HG03045 (cell line): ENCODE measurements around the gene PCSK6.
"Not testable (repeated sequence)": the region's sequence is repeated elsewhere in the genome, so short reads cannot be mapped to it uniquely, and the experiment has no call there.

Experiments
- ATAC-seq: cut with Tn5 transposase; IDR thresholded peaks from one replicate; pipeline ENCODE4 v1.9.1; 2021; ENCODE audit warnings: mild to moderate bottlenecking, moderate library complexity; ENCODE audit not compliant: unreplicated experiment

The PCSK6 gene

GRCh38 chr15:101434032-101434920, 55.2 kb downstream of the PCSK6 start:
- ATAC-seq = no peak

GRCh38 chr15:101433396-101433795, 56.1 kb downstream of the PCSK6 start:
- no peak for ATAC-seq

DNA sequence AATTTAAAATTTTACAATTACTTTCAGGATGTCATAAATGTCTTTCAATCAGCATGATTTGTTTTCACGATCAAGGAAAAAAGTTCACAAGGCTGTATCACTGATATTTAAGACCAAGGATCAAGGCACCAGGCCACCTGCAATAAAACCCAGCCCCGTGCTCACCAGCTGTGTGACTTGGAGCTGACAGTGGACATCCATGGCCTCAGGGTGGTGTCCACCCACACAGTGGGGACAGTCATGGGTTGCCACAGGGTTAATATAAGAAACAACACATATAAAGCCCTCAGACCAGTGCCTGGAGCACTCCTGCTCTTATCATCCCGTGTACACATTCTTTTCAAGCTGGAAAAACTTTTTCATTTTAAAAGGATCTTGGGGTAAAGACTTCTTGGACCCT, 56.5 kb downstream of the PCSK6 start:
- no peak for ATAC-seq

GRCh38 chr15:101431748-101432147, 57.8 kb downstream of the PCSK6 start:
- no peak for ATAC-seq

- no peak for ATAC-seq
Observed at GRCh38 chr15:101431301-101431700, 58.2 kb downstream of the PCSK6 start.

DNA sequence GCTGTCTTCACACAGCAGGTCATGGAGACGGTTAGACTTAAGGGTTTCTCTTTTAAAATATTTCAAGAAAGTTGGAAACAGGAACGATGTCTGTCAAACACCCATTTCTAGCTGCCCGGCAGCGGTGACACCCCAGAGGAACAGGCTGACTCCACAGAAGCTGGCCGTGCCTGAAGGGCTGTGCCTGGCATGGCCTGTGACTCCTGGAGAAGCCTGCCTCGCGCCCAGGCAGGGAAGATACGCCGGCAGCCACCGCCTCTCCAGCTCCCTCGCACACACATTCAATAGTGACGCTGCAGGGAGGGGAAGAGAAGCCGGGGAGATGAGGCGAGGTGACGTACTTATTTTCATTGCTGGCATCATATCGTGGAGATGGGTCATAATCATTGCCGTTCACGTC, 59.9 kb downstream of the PCSK6 start:
- no peak for ATAC-seq

- no peak for ATAC-seq
Observed at GRCh38 chr15:101429191-101429590, 60.3 kb downstream of the PCSK6 start.

- no peak for ATAC-seq
Observed at GRCh38 chr15:101428758-101429157, 60.7 kb downstream of the PCSK6 start.

DNA sequence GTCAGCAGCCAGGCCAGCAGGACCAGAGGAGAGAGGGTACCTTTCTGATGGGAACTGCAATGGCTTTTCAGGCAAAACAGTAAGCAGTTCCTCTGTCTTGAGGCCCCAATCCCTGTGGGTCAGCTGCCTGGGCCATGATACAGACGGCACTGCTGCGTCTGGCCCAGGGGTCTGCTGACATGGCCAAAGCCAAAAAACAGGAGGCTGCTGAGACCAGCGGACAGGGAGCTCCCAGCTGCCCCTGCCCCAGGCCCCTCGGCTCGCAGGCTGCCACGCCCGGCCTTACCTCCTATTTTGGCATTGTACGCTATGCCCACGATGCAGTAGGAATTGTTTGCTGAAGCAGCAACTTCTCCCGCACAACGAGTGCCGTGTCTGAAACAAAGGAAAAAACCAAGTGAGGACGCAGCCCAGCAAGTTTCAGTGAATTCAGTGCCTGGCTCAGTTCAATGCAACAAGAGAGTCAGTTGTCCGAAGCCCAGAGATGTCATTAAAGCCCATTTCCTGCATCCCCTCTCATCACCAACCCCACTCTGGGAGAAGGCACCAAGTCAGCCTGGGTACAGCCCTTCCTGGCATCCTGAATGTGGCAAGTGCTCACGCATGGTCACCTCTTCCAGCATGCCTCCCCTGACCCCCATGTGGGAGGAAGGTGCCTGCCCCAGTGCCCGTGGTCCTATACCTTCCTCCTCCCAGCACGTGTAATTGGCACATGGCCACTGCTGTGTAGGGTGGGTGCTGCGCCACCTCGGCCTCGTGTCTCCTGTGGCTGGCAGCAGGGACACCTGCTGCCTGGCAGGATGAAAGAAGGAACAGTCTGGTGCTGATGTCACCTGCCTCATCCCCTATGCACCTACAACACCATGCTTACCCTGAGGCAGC, 61.7 kb downstream of the PCSK6 start:
- ATAC-seq = no peak

DNA sequence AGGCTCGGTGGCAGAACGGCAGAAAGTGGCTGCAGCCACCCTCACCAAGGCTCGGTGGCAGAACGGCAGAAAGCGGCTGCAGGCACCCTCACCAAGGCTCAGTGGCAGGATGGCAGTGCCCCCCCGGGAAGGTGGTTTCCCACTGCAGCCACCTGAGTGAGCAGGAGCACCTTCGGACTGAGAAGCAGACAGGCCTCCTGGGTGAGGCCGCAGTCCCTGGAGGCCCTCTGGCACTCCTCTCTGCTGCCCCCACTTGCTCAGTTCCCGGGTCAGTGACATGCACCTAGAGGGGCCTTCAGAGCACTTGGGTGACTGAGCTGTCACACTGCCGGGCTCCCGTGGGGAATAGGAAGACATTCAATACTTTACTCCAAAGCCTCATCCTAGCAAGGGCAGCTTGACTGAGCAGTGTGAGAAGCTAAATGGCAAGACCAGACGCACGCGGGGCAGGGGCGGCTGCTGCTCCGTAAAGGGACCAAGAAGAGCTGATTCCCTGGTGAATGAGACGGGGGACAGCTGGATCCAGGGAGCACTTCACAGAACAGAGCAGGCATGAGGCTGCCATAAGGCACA, 62.7 kb downstream of the PCSK6 start:
- ATAC-seq = no peak

DNA sequence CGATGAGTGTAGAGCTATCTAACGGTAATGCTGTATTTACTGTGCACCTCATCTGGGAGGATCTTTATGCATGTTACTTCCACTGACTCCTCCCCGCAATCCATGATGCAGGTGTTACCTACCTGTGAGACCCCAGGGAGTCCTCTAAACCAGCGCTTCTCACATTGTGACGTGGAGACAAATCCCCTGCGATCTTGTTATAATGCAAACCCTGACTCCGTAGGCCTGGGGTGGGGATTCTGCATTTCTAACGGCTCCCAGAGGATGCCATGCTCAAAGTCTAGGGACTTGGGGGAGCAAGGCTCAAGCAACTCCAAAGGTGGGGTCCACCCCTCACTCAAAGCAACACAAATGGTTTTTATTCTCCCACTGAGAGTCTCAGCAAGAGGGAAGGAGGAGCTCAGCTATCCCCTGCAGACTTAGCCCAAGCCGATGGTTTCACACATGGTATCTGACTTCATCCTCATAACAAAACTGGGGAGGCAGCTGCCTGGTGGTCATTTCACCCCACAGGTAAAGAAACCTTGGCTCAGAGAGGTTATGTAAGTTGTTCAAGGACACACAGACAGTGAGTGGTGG, 63.6 kb downstream of the PCSK6 start:
- no peak for ATAC-seq

GRCh38 chr15:101424984-101425383, 64.5 kb downstream of the PCSK6 start:
- ATAC-seq = no peak

DNA sequence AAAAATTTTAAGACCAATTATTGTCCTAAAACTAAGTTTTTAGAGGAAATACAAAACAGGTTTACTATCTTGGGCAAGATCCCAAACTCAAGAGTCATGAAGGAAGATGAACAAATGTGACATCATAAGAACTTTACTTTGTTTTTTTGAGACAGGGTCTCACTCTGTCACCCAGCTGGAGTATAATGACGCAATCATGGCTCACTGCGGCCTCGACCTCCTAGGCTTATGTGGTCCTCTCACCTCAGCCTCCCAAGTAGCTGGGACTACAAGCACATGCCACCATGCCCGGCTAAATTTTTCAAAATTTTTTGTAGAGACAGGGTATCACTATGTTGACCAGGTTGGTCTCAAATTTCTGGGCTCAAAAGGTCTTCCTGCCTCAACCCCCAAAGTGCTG, 69.3 kb downstream of the PCSK6 start:
- ATAC-seq = no peak

DNA sequence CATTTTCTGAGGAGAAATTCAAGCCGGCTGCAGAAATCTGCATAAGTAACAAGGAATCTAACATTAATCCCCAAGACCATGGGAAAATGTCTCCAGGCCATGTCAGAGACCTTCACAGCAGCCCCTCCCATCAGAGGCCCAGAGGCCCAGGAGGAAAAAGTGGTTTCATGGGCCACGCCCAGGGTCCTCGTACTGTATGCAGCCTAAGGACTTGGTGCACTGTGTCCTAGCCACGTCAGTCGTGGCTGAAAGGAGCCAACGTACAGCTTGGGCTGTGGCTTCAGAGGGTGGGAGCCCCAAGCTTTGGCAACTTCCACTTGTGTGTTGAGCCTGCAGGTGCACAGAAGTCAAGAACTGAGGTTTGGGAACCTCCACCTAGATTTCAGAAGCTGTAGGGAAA, 73.0 kb downstream of the PCSK6 start:
- not testable (repeated sequence) for ATAC-seq

GRCh38 chr15:101413239-101413638, 76.3 kb downstream of the PCSK6 start:
- no peak for ATAC-seq

- no peak for ATAC-seq
Observed at GRCh38 chr15:101411581-101411980, 77.9 kb downstream of the PCSK6 start.

GRCh38 chr15:101411085-101411484, 78.4 kb downstream of the PCSK6 start:
- no peak for ATAC-seq

DNA sequence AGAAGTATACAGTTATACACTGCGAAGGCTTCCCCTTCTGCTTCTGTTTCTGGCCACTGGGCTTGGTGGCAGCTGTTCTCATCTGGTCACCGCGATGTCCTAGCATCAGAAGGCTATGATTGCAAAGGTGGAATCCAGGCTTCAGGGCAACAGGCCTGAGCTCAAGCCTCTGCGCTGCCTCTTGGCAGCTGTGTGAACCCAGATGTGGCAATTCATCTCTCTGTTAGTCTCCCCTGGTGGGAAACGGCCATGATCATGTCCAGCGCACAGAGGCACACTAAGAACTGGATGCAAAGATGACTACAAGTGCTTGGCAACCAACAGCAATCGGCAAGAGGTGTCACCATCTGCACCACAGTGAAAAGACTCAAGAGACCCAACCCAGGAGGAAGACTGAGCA, 78.9 kb downstream of the PCSK6 start:
- ATAC-seq = no peak

GRCh38 chr15:101409621-101410020, 79.9 kb downstream of the PCSK6 start:
- no peak for ATAC-seq

DNA sequence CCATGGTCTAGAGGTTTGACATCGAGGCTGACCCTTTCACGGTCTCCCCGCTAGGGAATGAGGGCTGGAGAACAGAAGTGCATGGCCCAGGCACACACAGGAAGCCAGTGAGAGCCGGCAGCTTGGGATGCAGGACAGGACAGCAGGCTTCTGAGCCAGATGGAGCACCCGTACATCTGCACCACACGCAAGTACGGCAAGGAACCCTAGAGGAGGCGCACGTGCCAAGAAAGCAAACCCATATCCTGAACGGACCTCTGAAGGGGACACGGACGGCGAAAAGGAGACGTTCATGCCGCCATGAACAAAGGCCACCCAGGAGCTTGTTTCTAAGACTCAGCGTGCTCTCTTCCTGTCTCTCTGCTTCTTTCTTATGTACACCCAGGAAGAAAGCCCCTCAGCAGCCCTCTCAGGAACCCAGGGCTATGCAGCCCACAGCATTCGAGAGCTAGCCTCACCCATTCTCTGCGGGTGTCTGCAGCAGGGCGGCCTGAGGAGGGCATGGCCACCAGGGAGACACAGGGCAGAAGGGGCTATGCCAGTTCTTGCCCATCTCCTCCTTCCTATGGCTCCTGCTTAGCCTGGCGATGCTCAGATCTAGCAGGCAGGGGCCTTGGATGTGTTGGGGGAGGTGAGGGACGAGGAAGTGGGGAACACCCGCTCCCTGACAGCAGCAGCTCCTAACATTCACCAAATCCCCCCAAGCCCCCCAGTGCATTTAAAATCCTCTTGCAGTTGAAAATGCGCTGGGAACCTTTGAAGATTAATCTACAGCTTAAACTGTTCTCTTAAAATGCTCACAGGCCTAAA, 81.3 kb downstream of the PCSK6 start:
- no peak for ATAC-seq
